Amygdala (tissue), 56 donors: ENCODE results near the gene CD207.
"Not testable (repeated sequence)": the region's sequence is repeated elsewhere in the genome, so short reads cannot be mapped to it uniquely, and the experiment has no call there.

Experiments
- DNase-seq, 56 donors: peaks; one replicate each; lab custom pipeline; 2025; lab: John Stamatoyannopoulos, UW

CD207 gene

DNA sequence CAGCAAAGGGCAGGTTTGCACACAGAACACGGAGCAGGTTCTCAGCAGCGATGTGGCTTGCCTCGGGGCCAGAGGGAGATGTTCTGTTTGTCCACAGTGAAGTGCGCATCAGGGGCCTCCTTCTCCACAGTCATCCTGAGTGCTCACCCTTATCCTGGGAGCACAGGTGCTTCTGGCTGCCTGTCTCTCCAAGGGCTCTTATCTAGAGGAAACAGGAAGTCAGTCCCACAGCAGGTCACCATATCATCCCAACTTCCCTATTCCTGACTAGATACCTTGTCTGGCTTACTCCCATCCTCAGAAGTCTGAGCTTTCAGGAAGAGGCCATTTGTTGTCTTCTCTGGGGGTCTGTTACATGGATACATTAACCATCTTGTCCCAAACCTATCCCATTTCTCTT is at the start of gene CD207:
CD207 (minus strand) TSS at position 174 of the 400 bp plus-strand sequence; CDS start at position 134, 40 bp downstream.
- no peak for DNase-seq

DNA sequence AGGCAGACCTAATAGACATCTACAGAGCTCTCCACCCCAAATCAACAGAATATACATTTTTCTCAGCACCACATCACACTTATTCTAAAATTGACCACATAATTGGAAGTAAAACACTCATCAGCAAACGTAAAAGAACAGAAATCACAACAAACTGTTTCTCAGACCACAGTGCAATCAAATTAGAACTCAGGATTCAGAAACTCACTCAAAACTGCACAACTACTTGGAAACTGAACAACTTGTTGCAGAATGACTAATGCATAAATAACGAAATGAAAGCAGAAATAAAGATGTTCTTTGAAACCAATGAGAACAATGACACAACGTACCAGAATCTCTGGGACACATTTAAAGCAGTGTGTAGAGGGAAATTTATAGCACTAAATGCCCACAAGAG is 42.9 kb upstream of the CD207 start:
- not testable (repeated sequence) for DNase-seq

DNA sequence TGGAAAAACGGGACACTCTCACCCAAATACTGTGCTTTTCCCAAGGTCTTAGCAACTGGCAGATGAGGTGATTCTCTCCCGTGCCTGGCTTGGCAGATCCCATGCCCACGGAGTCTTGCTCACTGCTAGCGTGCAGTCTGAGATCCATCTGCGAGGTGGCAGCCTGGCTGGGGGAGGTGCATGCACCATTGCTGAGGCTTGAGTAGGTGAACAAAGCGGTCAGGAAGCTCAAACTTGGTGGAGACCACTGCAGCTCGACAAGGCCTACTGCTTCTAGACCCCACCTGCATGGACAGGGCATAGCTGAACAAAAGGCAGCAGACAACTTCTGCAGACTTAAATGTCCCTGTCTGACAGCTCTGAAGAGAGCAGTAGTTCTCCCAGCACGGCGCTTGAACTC is 40.5 kb upstream of the CD207 start:
- not testable (repeated sequence) for DNase-seq

- DNase-seq, result no peak
Measured at GRCh38 chr2:70873541-70873940, 37.9 kb upstream of the CD207 start.

DNA sequence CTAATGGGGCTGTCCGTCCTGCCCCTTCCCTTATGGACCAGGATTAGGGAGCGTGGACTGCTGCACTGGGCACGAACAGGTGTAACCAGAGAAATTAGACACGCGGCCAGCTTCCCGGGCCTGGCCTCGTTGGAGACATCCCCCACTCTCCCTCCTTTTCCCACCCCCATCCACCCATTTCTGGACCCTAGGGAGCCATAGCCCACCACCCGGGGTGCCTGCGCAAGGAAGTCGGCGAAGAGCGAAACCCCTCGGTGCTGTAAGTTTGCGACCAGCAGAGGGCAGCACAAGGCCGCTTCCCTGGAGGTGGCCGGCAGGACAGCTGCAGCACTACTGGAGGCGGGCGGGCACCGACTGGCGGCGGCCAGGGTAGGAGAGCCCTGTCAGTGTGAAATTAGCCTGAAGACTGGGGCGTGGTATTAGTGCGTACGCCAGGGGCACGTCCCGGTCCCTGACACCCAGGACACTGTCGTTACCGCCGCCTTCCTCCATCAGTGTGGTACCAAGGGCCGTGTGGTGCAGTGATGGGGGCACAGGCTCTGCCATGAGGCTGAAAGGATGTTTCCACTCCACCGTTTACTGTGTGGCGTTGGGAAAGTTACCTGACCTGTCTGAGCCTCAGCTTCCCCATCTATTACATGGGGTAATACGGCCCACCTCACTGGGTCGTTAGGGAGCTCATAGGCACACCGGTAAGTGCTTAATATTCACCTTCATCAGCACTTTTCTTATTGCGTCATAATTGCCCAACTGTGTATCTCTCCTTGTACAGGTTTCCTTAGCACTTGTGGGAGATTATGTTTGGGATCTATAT is 36.0 kb upstream of the CD207 start:
- peak in 48 of 56 donors; percentile 14 to 86 (median 48) for DNase-seq

GRCh38 chr2:70870790-70871189 is 35.2 kb upstream of the CD207 start:
- DNase-seq, result no peak

DNA sequence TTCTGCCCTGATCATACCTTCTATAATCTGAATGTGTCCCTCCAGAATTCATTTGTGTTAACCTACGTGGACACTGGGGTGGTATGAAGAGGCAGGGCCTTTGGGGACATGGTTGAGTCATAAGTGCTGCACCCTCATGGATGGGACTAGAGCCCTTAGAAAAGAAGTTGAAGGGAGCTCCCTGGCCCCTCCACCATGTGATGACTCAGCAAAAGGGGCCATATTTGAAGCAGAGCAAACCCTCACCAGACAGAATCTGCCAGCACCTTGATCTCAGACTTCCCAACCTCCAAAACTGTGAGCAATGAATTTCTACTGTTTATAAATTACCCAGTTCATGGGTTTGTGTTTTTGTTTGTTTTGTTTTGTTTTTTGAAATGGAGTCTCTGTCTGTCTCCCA is 33.4 kb upstream of the CD207 start:
- no peak for DNase-seq

GRCh38 chr2:70861777-70862625 is 26.4 kb upstream of the CD207 start:
- peak in 52 of 56 donors; percentile 7 to 88 (median 48) for DNase-seq

GRCh38 chr2:70855667-70856066 is 20.1 kb upstream of the CD207 start:
- DNase-seq, result no peak

GRCh38 chr2:70854411-70854810 is 18.8 kb upstream of the CD207 start:
- DNase-seq, result peak in 9 of 56 donors; percentile 3 to 51 (median 10)

GRCh38 chr2:70852824-70853223 is 17.2 kb upstream of the CD207 start:
- DNase-seq, result no peak

- DNase-seq, result peak in 1 of 56 donors; percentile 11
Measured at GRCh38 chr2:70851704-70852103, 16.1 kb upstream of the CD207 start.

- DNase-seq, result peak in 19 of 56 donors; percentile 6 to 68 (median 24)
Measured at GRCh38 chr2:70850925-70851324, 15.3 kb upstream of the CD207 start.

DNA sequence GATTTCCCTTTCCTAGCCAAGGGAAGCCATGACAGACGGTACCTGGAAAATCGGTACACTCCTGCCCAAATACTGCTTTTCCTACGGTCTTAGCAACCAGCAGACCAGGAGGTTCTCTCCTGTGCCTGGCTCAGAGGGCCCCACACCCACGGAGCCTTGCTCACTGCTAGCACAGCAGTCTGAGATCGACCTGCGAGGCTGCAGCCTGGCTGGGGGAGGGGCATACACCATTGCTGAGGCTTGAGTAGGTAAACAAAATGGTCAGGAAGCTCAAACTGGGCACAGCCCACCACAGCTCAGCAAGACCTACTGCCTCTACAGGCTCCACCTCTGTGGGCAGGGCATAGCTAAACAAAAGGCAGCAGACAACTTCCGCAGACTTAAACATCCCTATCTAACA is 6.8 kb upstream of the CD207 start:
- no peak for DNase-seq

GRCh38 chr2:70837980-70838925 is 2.6 kb upstream of the CD207 start:
- no peak for DNase-seq

DNA sequence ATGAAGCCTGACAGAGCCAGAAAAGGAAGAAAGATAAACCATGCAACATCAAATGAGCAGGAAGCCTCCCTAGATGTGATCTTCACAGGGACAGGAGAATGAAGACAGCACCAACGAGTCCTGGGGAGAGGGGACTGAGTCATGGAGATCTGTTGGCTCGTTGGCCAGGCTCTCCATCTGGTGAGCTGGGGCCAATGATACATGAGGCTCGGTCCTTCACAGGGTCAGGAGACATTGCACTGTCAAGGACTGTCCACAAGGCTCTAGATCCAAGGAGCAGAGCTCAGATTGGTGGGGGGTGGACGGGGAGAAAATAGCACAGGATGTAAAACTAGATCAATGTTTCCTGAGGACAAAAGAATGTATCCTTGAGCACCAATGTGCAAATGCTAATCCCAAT is 735 bp downstream of the CD207 start:
- no peak for DNase-seq

DNA sequence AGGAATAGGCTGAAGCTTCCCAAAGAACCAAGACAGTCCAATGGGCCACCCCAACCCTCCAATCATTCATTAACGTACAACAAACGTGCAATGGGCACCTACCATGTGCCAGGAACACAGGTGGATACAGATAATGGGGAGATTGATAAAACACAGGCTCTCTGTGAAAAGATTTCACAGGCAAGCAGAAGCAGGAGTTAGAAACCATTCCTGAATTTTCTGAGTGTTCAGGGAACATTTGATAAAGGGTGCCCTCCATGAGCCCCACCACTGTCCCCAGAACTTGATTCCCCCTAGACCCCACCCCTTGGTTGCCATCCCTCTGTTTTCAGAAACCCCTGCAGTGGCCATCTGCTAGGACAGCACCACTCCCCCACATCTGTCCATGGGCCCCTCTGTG is 1.5 kb downstream of the CD207 start:
- no peak for DNase-seq

- DNase-seq, result no peak
Measured at GRCh38 chr2:70833246-70833645, 2.4 kb downstream of the CD207 start.

GRCh38 chr2:70832386-70832785 is 3.2 kb downstream of the CD207 start:
- DNase-seq, result no peak

GRCh38 chr2:70831861-70832260 is 3.8 kb downstream of the CD207 start:
- no peak for DNase-seq
